ENCODE measurements around the gene ZBTB38. TPM values are rescaled to one million over a fixed set of nuclear protein-coding genes. Genes with fewer than 3 reads are reported as not detected.

Gene ZBTB38
- total and polyA plus RNA-seq, 2 of the 13 experiments (the other 11 are each of a cell fraction or from before 2014, with no cell fraction given): 26.8 to 51.7 TPM

DNA sequence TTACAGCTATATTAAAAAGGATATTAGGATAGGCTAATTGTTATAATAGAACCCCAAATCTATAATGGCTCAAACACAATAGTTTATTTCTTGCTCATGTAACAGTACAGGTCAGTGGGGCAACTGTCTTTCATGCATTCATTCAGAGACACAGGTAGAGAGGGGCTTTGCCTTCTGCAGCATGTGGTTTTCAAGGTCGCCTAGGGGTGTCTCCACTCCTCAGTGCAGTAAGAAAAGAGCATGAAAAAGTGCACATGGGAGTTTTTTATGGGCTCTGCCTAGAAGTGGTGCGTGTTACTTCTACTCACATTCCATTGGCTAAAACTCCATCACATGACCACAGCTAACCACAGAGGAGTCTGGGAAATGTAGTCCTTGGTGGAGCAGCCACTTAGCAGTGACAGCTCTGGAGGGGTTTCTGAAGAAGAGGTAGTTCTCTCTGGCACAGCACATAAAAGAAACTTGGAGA is 1.8 kb downstream of the ZBTB38 start (continued):
- TF ChIP-seq ZNF317 (CRISPR knock-in tag; IDR thresholded peaks at IDR 0.05) (no peak), MYC (CRISPR knock-in tag; IDR thresholded peaks at IDR 0.05; ENCODE audit: borderline replicate concordance) (0 out of 2 replicates have a peak, but pooled peaks have one; percentile 43), JUN (CRISPR knock-in tag; IDR thresholded peaks at IDR 0.05) (no peak), SNAI1 (CRISPR knock-in tag; IDR thresholded peaks at IDR 0.05; ENCODE audit: borderline replicate concordance) (no peak), ZNF674 (CRISPR knock-in tag; IDR thresholded peaks at IDR 0.05; ENCODE audit: low read depth) (no peak), SALL1 (CRISPR knock-in tag; IDR thresholded peaks at IDR 0.05) (0 out of 2 replicates have a peak, but pooled peaks have one; percentile 23), SP1 (IDR thresholded peaks at IDR 0.05) (no peak), SP1 (CRISPR knock-in tag; IDR thresholded peaks at IDR 0.05) (no peak), HHEX (CRISPR knock-in tag; IDR thresholded peaks at IDR 0.05) (no peak), PHF8 (CRISPR knock-in tag; IDR thresholded peaks at IDR 0.05) (no peak), RBAK (CRISPR knock-in tag; IDR thresholded peaks at IDR 0.05) (no peak), GABPA (IDR thresholded peaks at IDR 0.05; ENCODE audit: low read depth, low read length) (no peak), GABPA (CRISPR knock-in tag; IDR thresholded peaks at IDR 0.05; ENCODE audit: low read depth) (no peak; the same call in none of the 2 replicates), KLF15 (CRISPR knock-in tag; IDR thresholded peaks at IDR 0.05; ENCODE audit: borderline replicate concordance) (no peak), ZNF34 (CRISPR knock-in tag; IDR thresholded peaks at IDR 0.05; ENCODE audit: borderline replicate concordance) (no peak), RARG (CRISPR knock-in tag; IDR thresholded peaks at IDR 0.05; ENCODE audit: low read depth) (no peak), AKAP8 (CRISPR knock-in tag; IDR thresholded peaks at IDR 0.05) (no peak), NAIF1 (CRISPR knock-in tag; IDR thresholded peaks at IDR 0.05; ENCODE audit: borderline replicate concordance) (no peak), ZNF264 (CRISPR knock-in tag; IDR thresholded peaks at IDR 0.05) (no peak), BHLHE40 (IDR thresholded peaks at IDR 0.05; ENCODE audit: low read length) (no peak), ZNF589 (CRISPR knock-in tag; conservative IDR thresholded peaks at IDR 0.05) (no peak), ZNF644 (CRISPR knock-in tag; IDR thresholded peaks at IDR 0.05; ENCODE audit: low read depth) (peak; percentile 53; the same call in 1 of the 2 replicates)
- TF ChIP-seq, protein P1, sequence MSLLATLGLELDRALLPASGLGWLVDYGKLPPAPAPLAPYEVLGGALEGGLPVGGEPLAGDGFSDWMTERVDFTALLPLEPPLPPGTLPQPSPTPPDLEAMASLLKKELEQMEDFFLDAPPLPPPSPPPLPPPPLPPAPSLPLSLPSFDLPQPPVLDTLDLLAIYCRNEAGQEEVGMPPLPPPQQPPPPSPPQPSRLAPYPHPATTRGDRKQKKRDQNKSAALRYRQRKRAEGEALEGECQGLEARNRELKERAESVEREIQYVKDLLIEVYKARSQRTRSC (CRISPR knock-in tag; IDR thresholded peaks at IDR 0.05; ENCODE audit: low read depth): no peak
- TF ChIP-seq, protein P2, sequence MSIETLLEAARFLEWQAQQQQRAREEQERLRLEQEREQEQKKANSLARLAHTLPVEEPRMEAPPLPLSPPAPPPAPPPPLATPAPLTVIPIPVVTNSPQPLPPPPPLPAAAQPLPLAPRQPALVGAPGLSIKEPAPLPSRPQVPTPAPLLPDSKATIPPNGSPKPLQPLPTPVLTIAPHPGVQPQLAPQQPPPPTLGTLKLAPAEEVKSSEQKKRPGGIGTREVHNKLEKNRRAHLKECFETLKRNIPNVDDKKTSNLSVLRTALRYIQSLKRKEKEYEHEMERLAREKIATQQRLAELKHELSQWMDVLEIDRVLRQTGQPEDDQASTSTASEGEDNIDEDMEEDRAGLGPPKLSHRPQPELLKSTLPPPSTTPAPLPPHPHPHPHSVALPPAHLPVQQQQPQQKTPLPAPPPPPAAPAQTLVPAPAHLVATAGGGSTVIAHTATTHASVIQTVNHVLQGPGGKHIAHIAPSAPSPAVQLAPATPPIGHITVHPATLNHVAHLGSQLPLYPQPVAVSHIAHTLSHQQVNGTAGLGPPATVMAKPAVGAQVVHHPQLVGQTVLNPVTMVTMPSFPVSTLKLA (IDR thresholded peaks at IDR 0.05): peak; percentile 30; the same call in 1 of the 2 replicates
- TF ChIP-seq, protein P3, sequence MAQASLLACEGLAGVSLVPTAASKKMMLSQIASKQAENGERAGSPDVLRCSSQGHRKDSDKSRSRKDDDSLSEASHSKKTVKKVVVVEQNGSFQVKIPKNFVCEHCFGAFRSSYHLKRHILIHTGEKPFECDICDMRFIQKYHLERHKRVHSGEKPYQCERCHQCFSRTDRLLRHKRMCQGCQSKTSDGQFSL (CRISPR knock-in tag; IDR thresholded peaks at IDR 0.05): no peak
- TF ChIP-seq, protein P4, sequence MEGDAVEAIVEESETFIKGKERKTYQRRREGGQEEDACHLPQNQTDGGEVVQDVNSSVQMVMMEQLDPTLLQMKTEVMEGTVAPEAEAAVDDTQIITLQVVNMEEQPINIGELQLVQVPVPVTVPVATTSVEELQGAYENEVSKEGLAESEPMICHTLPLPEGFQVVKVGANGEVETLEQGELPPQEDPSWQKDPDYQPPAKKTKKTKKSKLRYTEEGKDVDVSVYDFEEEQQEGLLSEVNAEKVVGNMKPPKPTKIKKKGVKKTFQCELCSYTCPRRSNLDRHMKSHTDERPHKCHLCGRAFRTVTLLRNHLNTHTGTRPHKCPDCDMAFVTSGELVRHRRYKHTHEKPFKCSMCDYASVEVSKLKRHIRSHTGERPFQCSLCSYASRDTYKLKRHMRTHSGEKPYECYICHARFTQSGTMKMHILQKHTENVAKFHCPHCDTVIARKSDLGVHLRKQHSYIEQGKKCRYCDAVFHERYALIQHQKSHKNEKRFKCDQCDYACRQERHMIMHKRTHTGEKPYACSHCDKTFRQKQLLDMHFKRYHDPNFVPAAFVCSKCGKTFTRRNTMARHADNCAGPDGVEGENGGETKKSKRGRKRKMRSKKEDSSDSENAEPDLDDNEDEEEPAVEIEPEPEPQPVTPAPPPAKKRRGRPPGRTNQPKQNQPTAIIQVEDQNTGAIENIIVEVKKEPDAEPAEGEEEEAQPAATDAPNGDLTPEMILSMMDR (CRISPR knock-in tag; IDR thresholded peaks at IDR 0.05): peak; percentile 66
- TF ChIP-seq, protein P5, sequence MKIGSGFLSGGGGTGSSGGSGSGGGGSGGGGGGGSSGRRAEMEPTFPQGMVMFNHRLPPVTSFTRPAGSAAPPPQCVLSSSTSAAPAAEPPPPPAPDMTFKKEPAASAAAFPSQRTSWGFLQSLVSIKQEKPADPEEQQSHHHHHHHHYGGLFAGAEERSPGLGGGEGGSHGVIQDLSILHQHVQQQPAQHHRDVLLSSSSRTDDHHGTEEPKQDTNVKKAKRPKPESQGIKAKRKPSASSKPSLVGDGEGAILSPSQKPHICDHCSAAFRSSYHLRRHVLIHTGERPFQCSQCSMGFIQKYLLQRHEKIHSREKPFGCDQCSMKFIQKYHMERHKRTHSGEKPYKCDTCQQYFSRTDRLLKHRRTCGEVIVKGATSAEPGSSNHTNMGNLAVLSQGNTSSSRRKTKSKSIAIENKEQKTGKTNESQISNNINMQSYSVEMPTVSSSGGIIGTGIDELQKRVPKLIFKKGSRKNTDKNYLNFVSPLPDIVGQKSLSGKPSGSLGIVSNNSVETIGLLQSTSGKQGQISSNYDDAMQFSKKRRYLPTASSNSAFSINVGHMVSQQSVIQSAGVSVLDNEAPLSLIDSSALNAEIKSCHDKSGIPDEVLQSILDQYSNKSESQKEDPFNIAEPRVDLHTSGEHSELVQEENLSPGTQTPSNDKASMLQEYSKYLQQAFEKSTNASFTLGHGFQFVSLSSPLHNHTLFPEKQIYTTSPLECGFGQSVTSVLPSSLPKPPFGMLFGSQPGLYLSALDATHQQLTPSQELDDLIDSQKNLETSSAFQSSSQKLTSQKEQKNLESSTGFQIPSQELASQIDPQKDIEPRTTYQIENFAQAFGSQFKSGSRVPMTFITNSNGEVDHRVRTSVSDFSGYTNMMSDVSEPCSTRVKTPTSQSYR (CRISPR knock-in tag; IDR thresholded peaks at IDR 0.05; ENCODE audit: borderline replicate concordance): no peak

Data from HepG2 (cell line).